GM23338 (cell line): ENCODE measurements around the gene NCAN. TPM values are rescaled to one million over a fixed set of nuclear protein-coding genes. Genes with fewer than 3 reads are reported as not detected.

ENCODE experiments used
- ATAC-seq: fragments of 200-7000 bp; cut with Tn5 transposase; 3 replicates; pipeline ENCODE4 v1.9.1; 2020
- DNase-seq: peaks from one replicate; pipeline ENCODE4 v3.0.0-alpha.2; 2015; ENCODE audit warnings: low spot score
- H2AFZ ChIP-seq: fragments of 200-600 bp; sonication (generic); 2 replicates; pipeline ENCODE4 v1.8.0; 2016; ENCODE audit warnings: antibody characterized with exemption, mild to moderate bottlenecking, moderate library complexity
- H3F3A ChIP-seq: fragments of 200-600 bp; sonication (generic); replicated peaks from 2 replicates; pipeline ENCODE4 v1.8.0; 2017; ENCODE audit warnings: antibody characterized with exemption, mixed run types, low read depth
- H3K27ac ChIP-seq: fragments of 200-600 bp; sonication (generic); 2 replicates; pipeline ENCODE4 v1.6.1; 2016; ENCODE audit warnings: low read depth
- H3K27me3 ChIP-seq: fragments of 200-600 bp; sonication (generic); 2 replicates; pipeline ENCODE4 v1.8.0; 2016; ENCODE audit warnings: mild to moderate bottlenecking, mixed run types, moderate library complexity; ENCODE audit not compliant: insufficient read depth
- H3K36me3 ChIP-seq: fragments of 200-600 bp; sonication (generic); 2 replicates; pipeline ENCODE4 v1.8.0; 2016; ENCODE audit warnings: mild to moderate bottlenecking; ENCODE audit not compliant: insufficient read depth
- H3K4me1 ChIP-seq: fragments of 200-600 bp; sonication (generic); 2 replicates; pipeline ENCODE4 v1.8.0; 2016; ENCODE audit warnings: mild to moderate bottlenecking, moderate library complexity; ENCODE audit not compliant: insufficient read depth
- H3K4me2 ChIP-seq: fragments of 200-600 bp; sonication (generic); 2 replicates; pipeline ENCODE4 v1.7.1; 2017; ENCODE audit warnings: mixed run types
- H3K4me3 ChIP-seq: fragments of 200-600 bp; sonication (generic); 2 replicates; pipeline ENCODE4 v1.6.1; 2016; ENCODE audit warnings: mixed run types
- H3K79me2 ChIP-seq: fragments of 200-600 bp; sonication (generic); replicated peaks from 2 replicates; pipeline ENCODE4 v1.8.0; 2017; ENCODE audit warnings: mild to moderate bottlenecking; ENCODE audit not compliant: insufficient read depth
- H3K9me2 ChIP-seq: fragments of 200-600 bp; sonication (generic); 2 replicates; pipeline ENCODE4 v1.8.0; 2017; ENCODE audit not compliant: insufficient read depth
- H4K20me1 ChIP-seq: fragments of 200-600 bp; sonication (generic); replicated peaks from 2 replicates; pipeline ENCODE4 v1.8.0; 2017; ENCODE audit warnings: mild to moderate bottlenecking; ENCODE audit not compliant: insufficient read depth
- H3K27ac Mint-ChIP-seq: 2 replicates; pipeline ENCODE4 v1.8.0; 2020; ENCODE audit warnings: inconsistent platforms, mild to moderate bottlenecking, moderate library complexity, mixed read lengths
- H3K27me3 Mint-ChIP-seq: 3 replicates; pipeline ENCODE4 v1.8.0; 2022; ENCODE audit warnings: low read depth, mild to moderate bottlenecking, moderate library complexity, mixed read lengths, inconsistent platforms; ENCODE audit not compliant: insufficient read depth, poor library complexity
- H3K36me3 Mint-ChIP-seq: 3 replicates; pipeline ENCODE4 v1.8.0; 2021; ENCODE audit warnings: low read depth, mild to moderate bottlenecking, inconsistent platforms, moderate library complexity, mixed read lengths
- H3K4me1 Mint-ChIP-seq: 3 replicates; pipeline ENCODE4 v1.8.0; 2020; ENCODE audit warnings: mild to moderate bottlenecking, inconsistent platforms, mixed read lengths
- H3K4me3 Mint-ChIP-seq: 3 replicates; pipeline ENCODE4 v1.8.0; 2021; ENCODE audit warnings: moderate library complexity, mild to moderate bottlenecking, inconsistent platforms, mixed read lengths
- H3K9me3 Mint-ChIP-seq: 3 replicates; pipeline ENCODE4 v1.8.0; 2020; ENCODE audit warnings: moderate library complexity, mild to moderate bottlenecking, inconsistent platforms, mixed read lengths
- CREB1 ChIP-seq: fragments of 250-450 bp; sonication (Bioruptor Pico); IDR thresholded peaks from 2 replicates; pipeline ENCODE4 v1.5.0; 2020; ENCODE audit warnings: low read depth, mild to moderate bottlenecking, moderate library complexity
- ETS1 ChIP-seq: IDR thresholded peaks from 2 replicates; pipeline ENCODE4 v1.6.1; 2016; ENCODE audit warnings: antibody characterized with exemption
- EZH2 ChIP-seq: fragments of 200-600 bp; sonication (generic); IDR thresholded peaks from one replicate; pipeline ENCODE4 v1.8.0; 2017; ENCODE audit warnings: antibody characterized with exemption, mild to moderate bottlenecking, low read depth; ENCODE audit not compliant: unreplicated experiment
- EZH2phosphoT487 ChIP-seq: fragments of 200-600 bp; sonication (generic); IDR thresholded peaks from one replicate; pipeline ENCODE4 v1.8.1; 2018; ENCODE audit warnings: antibody characterized with exemption; ENCODE audit not compliant: unreplicated experiment
- NANOG ChIP-seq: IDR thresholded peaks from 2 replicates; pipeline ENCODE4 v1.6.1; 2016; ENCODE audit warnings: antibody characterized with exemption, borderline replicate concordance
- POLR2AphosphoS5 ChIP-seq: IDR thresholded peaks from 2 replicates; pipeline ENCODE4 v1.6.1; 2016; ENCODE audit warnings: antibody characterized with exemption, low read depth
- STAT1 ChIP-seq: IDR thresholded peaks from one replicate; pipeline ENCODE4 v1.6.1; 2016; ENCODE audit warnings: antibody characterized with exemption; ENCODE audit not compliant: unreplicated experiment
- ZNF114 ChIP-seq: fragments of 250-450 bp; sonication (Bioruptor Pico); IDR thresholded peaks from 2 replicates; pipeline ENCODE4 v1.5.0; 2020; ENCODE audit warnings: mild to moderate bottlenecking, moderate library complexity
- ZNF331 ChIP-seq: fragments of 250-450 bp; sonication (Bioruptor Pico); IDR thresholded peaks from 2 replicates; pipeline ENCODE4 v1.5.0; 2020; ENCODE audit warnings: low read depth, mild to moderate bottlenecking, moderate library complexity
- polyA plus RNA-seq: library from polyadenylated mRNA; unstranded; fragments of >200 nt; fragmentation: Nextera tagmentation; extraction: Ambion mirVana; gene quantifications from 2 replicates; pipeline ENCODE4 v1.2.1, GENCODE V29; 2016
- total RNA-seq: library from RNA; depleted of rRNA; stranded (reverse); fragments of >200 nt; shearing (Covaris generic); gene quantifications from 2 replicates; pipeline ENCODE4 v1.2.3, GENCODE V29; 2014
- TF ChIP-seq, protein P1 (sequence below), 2 experiments: fragments of 200-600 bp in 1 of 2; sonication (generic) in 1 of 2; conservative IDR thresholded peaks; 2 replicates each; pipeline versions ENCODE4 v1.5.1 to v1.6.1; 2016 to 2017; ENCODE audit warnings: antibody characterized with exemption in 2 of 2, low read depth in 2 of 2, mild to moderate bottlenecking in 2 of 2, moderate library complexity in 1 of 2
- TF ChIP-seq, protein P2 (sequence below): IDR thresholded peaks from one replicate; pipeline ENCODE4 v1.6.1; 2018; ENCODE audit warnings: antibody characterized with exemption; ENCODE audit not compliant: unreplicated experiment

NCAN gene
- total and polyA plus RNA-seq, 2 experiments from 2014 or later: 1.8 to 9.4 TPM

DNA sequence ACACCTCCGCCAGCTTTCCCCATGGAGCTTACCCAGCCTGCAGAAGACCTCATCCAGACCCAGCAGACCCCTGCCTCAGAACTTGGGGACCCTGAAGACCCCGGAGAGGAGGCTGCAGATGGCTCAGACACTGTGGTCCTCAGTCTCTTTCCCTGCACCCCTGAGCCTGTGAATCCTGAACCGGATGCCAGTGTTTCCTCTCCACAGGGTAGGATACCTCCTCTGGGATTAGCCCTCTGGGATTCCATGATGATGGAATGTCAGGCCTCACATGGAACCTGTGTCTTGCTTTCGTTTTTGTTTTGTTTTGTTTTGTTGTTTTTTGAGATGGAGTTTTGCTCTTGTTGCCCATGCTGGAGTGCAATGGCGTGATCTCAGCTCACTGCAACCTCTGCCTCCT, 17.8 kb upstream of the NCAN start:
- peaks cover 30% of the 10 kb centered on the region for H3K79me2 ChIP-seq

DNA sequence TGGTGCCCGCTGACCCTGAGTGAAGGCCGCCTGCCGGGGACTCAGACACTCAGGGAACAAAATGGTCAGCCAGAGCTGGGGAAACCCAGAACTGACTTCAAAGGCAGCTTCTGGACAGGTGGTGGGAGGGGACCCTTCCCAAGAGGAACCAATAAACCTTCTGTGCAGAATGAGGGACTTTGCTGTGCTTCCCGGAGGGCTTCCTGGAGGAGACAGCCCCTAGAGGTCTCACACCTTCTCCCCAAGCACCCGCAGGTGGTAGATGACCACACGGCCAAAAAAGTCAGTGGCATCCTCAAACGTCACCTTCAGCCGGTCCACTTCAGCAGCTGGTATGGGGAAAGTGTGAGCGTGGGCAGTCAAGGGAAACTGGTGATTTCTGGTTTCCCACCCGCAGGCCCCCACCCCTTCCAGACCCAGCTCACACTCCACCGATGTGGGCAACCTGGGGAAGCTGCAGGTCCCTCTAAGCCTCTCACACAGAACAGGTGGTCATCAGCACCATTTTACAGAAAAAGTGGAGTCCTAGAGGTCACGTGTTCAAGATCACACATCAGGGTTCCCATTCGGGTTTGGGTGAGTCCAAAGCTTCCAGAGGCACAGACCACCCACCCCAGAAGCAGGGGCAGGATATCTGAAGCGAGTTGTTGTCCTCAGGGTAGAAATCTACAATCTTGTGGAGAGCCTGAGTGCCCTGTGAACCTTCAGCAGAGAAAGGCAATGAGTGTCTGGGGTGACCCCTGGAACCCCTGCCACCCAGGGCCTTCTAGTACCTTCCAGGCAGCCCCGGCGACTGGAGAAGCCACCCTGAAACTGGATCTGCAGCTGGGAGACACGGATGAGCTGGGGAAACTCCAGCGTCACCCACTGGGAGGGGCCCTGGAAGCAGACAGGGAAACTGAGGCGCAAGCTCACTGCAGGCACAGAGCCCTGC, 9.8 kb upstream of the NCAN start:
- no peak overlapping the region for H3K27ac ChIP-seq
- H3K27ac Mint-ChIP-seq: no peak overlapping the region
- peaks cover 49% of the 10 kb centered on the region for H3K27me3 Mint-ChIP-seq
- peaks cover 38% of the 10 kb centered on the region for H3K36me3 Mint-ChIP-seq
- no peak overlapping the region for H2AFZ ChIP-seq
- H3K4me1 ChIP-seq: 0 out of 2 replicates have a peak, but pooled peaks cover 6% of the 10 kb centered on the region
- no peak for ATAC-seq
- peak overlapping the region; percentile 93 for H3K4me3 Mint-ChIP-seq
- no peaks in the 10 kb centered on the region for H3K9me3 Mint-ChIP-seq
- peak overlapping the region; percentile 96 for H3K4me3 ChIP-seq
- H3K36me3 ChIP-seq: no peaks in the 10 kb centered on the region
- no peaks in the 10 kb centered on the region; the same call in 1 of the 2 replicates for H4K20me1 ChIP-seq
- peak overlapping the region; percentile 92 for H3K4me2 ChIP-seq
- H3K4me1 Mint-ChIP-seq: peaks cover 11% of the 10 kb centered on the region; the same call in 2 of the 3 replicates
- peaks cover 32% of the 10 kb centered on the region for H3K27me3 ChIP-seq
- no peaks in the 10 kb centered on the region for H3K9me2 ChIP-seq
- no peak for DNase-seq
- H3F3A ChIP-seq: 0 out of 2 replicates have a peak, but pooled peaks cover 9% of the 10 kb centered on the region
- H3K79me2 ChIP-seq: no peaks in the 10 kb centered on the region
- no peak for TF ChIP-seq EZH2phosphoT487
- TF ChIP-seq ZNF331 (CRISPR knock-in tag): no peak
- no peak for TF ChIP-seq ZNF114
- TF ChIP-seq, protein P1, sequence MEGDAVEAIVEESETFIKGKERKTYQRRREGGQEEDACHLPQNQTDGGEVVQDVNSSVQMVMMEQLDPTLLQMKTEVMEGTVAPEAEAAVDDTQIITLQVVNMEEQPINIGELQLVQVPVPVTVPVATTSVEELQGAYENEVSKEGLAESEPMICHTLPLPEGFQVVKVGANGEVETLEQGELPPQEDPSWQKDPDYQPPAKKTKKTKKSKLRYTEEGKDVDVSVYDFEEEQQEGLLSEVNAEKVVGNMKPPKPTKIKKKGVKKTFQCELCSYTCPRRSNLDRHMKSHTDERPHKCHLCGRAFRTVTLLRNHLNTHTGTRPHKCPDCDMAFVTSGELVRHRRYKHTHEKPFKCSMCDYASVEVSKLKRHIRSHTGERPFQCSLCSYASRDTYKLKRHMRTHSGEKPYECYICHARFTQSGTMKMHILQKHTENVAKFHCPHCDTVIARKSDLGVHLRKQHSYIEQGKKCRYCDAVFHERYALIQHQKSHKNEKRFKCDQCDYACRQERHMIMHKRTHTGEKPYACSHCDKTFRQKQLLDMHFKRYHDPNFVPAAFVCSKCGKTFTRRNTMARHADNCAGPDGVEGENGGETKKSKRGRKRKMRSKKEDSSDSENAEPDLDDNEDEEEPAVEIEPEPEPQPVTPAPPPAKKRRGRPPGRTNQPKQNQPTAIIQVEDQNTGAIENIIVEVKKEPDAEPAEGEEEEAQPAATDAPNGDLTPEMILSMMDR (conservative IDR thresholded peaks at IDR 0.05; ENCODE audit: low read depth in 2 of 2): no peak
- TF ChIP-seq, protein P2, sequence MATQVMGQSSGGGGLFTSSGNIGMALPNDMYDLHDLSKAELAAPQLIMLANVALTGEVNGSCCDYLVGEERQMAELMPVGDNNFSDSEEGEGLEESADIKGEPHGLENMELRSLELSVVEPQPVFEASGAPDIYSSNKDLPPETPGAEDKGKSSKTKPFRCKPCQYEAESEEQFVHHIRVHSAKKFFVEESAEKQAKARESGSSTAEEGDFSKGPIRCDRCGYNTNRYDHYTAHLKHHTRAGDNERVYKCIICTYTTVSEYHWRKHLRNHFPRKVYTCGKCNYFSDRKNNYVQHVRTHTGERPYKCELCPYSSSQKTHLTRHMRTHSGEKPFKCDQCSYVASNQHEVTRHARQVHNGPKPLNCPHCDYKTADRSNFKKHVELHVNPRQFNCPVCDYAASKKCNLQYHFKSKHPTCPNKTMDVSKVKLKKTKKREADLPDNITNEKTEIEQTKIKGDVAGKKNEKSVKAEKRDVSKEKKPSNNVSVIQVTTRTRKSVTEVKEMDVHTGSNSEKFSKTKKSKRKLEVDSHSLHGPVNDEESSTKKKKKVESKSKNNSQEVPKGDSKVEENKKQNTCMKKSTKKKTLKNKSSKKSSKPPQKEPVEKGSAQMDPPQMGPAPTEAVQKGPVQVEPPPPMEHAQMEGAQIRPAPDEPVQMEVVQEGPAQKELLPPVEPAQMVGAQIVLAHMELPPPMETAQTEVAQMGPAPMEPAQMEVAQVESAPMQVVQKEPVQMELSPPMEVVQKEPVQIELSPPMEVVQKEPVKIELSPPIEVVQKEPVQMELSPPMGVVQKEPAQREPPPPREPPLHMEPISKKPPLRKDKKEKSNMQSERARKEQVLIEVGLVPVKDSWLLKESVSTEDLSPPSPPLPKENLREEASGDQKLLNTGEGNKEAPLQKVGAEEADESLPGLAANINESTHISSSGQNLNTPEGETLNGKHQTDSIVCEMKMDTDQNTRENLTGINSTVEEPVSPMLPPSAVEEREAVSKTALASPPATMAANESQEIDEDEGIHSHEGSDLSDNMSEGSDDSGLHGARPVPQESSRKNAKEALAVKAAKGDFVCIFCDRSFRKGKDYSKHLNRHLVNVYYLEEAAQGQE: no peak
- TF ChIP-seq ETS1: no peak
- TF ChIP-seq NANOG: no peak
- TF ChIP-seq STAT1: no peak
- TF ChIP-seq EZH2: no peak
- no peak for TF ChIP-seq CREB1 (CRISPR knock-in tag)
- TF ChIP-seq POLR2AphosphoS5: no peak

More for the DNA sequence above, 17.8 kb upstream of the NCAN start:
- 0 out of 2 replicates have a peak, but pooled peaks cover 2% of the 10 kb centered on the region for H3F3A ChIP-seq
- Mint-ChIP-seq H3K4me1 (peaks cover 10% of the 10 kb centered on the region), H3K27ac (0 out of 2 replicates have a peak overlapping the region, but pooled peaks have one; percentile 56), H3K27me3 (peaks cover 17% of the 10 kb centered on the region), H3K9me3 (no peaks in the 10 kb centered on the region; the same call in 2 of the 3 replicates), H3K36me3 (peaks cover 23% of the 10 kb centered on the region), H3K4me3 (peak overlapping the region; percentile 99)
- no peaks in the 10 kb centered on the region for H3K9me2 ChIP-seq
- H3K36me3 ChIP-seq: no peaks in the 10 kb centered on the region
- no peak for DNase-seq
- peaks cover 7% of the 10 kb centered on the region; the same call in 1 of the 2 replicates for H3K4me1 ChIP-seq
- no peak overlapping the region for H3K27ac ChIP-seq
- no peak overlapping the region for H3K4me2 ChIP-seq
- no peaks in the 10 kb centered on the region for H3K27me3 ChIP-seq
- ATAC-seq: no peak
- H4K20me1 ChIP-seq: peaks cover 10% of the 10 kb centered on the region
- H3K4me3 ChIP-seq: no peak overlapping the region; the same call in 1 of the 2 replicates
- no peak for TF ChIP-seq CREB1 (CRISPR knock-in tag)
- H2AFZ ChIP-seq: no peak overlapping the region
